Stimulated activated memory B cell treated with anti-CD40 and anti-IgM and Interleukin-4, amounts not matched to agents 10 μg/mL and 1 μg/mL and 100 μg/mL, for 72 hours (primary cell): ENCODE data around the gene FKBP1A.

Experiments used
- ATAC-seq: fragments of 150-1000 bp; cut with Tn5 transposase; 2 replicates; pipeline ENCODE4 v1.10.0; 2021
- H3K27ac Mint-ChIP-seq: one replicate; pipeline ENCODE4 v1.8.0; 2022; ENCODE audit warnings: mild to moderate bottlenecking, mixed read lengths
- H3K27me3 Mint-ChIP-seq: one replicate; pipeline ENCODE4 v1.8.0; 2022; ENCODE audit warnings: mixed read lengths
- H3K36me3 Mint-ChIP-seq: one replicate; pipeline ENCODE4 v1.8.0; 2022; ENCODE audit warnings: mixed read lengths
- H3K4me1 Mint-ChIP-seq: one replicate; pipeline ENCODE4 v1.8.0; 2022; ENCODE audit warnings: mixed read lengths
- H3K4me3 Mint-ChIP-seq: one replicate; pipeline ENCODE4 v1.8.0; 2022; ENCODE audit warnings: mild to moderate bottlenecking, moderate library complexity, mixed read lengths
- H3K9me3 Mint-ChIP-seq: one replicate; pipeline ENCODE4 v1.8.0; 2022; ENCODE audit warnings: mixed read lengths

FKBP1A gene

GRCh38 chr20:1381753-1382591 is 10.9 kb downstream of the FKBP1A start:
- ATAC-seq = no peak
- Mint-ChIP-seq H3K4me1 (peaks cover 83% of the 10 kb centered on the region), H3K4me3 (no peak overlapping the region), H3K36me3 (peaks cover 15% of the 10 kb centered on the region), H3K27ac (no peak overlapping the region), H3K9me3 (no peaks in the 10 kb centered on the region), H3K27me3 (no peaks in the 10 kb centered on the region)

DNA sequence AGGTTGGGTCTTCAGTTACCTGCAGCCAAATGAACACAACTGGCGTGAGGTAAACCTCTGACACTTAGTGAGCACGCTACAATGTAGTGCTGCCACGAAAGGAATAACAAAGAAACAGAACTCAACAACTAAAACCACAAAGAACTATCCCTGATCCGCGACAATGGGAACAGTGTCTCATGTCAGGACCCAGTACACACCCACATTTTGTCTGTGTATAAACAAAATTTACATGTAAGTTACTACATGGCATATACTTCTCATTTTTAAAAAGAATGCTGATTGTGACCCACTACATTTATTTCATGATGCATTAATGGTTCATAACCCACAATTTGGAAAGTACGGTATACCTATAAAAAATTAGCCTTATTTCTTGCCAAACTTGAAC is 14.1 kb downstream of the FKBP1A start:
- H3K36me3 Mint-ChIP-seq = peaks cover 15% of the 10 kb centered on the region

DNA sequence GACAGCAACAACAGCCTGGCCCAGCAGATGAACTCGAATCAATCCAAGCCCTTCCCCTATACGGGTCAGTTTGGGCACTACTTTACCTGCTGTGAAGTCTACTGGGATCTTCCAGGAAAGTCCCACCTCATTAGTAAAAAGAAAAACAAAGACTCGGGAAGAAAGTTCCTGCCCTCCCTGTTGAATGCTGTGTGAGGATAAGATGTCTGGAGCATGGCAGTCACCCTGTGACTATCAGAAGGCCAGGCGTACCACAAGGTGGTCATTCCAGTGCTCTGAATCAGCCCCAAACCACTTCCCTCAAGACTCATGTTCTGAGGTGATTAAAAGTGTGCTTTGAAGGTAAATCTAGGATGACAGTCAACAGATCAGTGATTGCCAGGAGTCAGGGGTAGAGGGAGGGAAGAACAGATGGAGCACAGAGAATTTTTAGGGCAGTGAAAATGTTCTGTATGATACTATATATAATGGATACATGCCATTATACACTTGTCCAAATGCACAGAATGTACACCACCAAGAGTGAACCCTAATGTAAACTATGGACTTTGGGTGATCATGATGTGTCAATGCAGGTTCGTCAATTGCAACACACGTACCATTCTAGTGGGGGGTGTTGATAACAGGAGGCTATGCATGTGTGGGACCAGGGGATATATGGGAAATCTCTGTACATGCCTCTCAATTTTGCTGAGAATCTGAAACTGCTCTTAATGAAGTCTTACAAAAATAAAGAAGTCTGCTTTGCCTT is 14.7 kb downstream of the FKBP1A start:
- no peak for ATAC-seq
- Mint-ChIP-seq H3K9me3 (no peaks in the 10 kb centered on the region), H3K27ac (peak overlapping the region; percentile 92), H3K27me3 (no peaks in the 10 kb centered on the region), H3K4me1 (peaks cover 83% of the 10 kb centered on the region), H3K36me3 (peaks cover 20% of the 10 kb centered on the region), H3K4me3 (peak overlapping the region; percentile 63)

More for the DNA sequence above, 14.1 kb downstream of the FKBP1A start:
- Mint-ChIP-seq H3K27me3 (no peaks in the 10 kb centered on the region), H3K9me3 (no peaks in the 10 kb centered on the region), H3K4me3 (no peak overlapping the region), H3K27ac (peak overlapping the region; percentile 92), H3K4me1 (peaks cover 79% of the 10 kb centered on the region)
- no peak for ATAC-seq

- Mint-ChIP-seq H3K36me3 (peaks cover 26% of the 10 kb centered on the region), H3K4me3 (peak overlapping the region; percentile 63), H3K27ac (peak overlapping the region; percentile 92), H3K27me3 (no peaks in the 10 kb centered on the region), H3K9me3 (no peaks in the 10 kb centered on the region), H3K4me1 (peaks cover 78% of the 10 kb centered on the region)
- ATAC-seq = peak; percentile 84
These were observed 15.4 kb downstream of the FKBP1A start for GRCh38 chr20:1377341-1377871.

DNA sequence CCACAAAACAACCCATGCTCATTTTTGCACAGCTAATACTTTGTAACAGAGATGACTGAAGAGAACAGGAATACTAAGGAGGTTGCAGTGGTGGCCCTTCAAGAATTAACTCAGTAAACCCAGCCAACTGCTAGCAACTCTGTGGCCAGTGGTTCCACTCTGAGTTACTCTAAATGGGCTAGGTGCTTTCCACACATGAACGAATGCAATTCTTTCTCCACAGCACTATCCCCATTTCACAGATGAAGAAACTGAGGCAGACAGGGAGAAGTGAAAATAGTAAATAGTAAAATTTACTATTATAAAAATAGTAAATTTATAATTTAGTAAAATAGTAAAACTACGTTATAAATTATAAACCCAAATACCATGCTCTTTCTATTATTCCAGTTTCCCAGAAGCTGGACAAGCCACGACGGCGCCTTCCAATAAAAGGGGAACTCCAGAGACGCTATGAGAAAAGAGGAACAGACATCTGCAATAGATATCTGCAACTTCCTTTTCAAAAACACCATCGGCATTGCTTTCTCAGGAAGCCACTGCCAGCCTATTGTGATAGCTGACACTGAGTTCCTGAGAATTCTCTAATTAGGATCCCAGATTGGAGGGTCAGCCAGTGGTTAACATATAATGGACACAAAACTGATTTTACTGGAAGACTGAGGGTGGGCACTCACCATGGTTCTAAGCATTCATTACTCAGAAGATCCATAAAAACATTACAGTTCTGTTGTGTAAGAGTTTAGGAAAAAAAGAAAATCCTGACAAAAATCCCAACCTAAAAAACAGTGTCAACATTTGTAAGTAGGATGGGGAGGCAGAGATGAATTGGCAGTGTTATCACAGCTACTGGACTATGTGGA is 16.2 kb downstream of the FKBP1A start:
- no peaks in the 10 kb centered on the region for H3K9me3 Mint-ChIP-seq
- H3K4me1 Mint-ChIP-seq = peaks cover 71% of the 10 kb centered on the region
- H3K36me3 Mint-ChIP-seq = peaks cover 30% of the 10 kb centered on the region
- H3K27me3 Mint-ChIP-seq = no peaks in the 10 kb centered on the region
- H3K27ac Mint-ChIP-seq = peak overlapping the region; percentile 92
- H3K4me3 Mint-ChIP-seq = peak overlapping the region; percentile 63
- peak; percentile 73 for ATAC-seq

GRCh38 chr20:1376007-1376406 is 16.8 kb downstream of the FKBP1A start:
- Mint-ChIP-seq H3K27me3 (no peaks in the 10 kb centered on the region), H3K9me3 (no peaks in the 10 kb centered on the region), H3K4me3 (peak overlapping the region; percentile 16), H3K4me1 (peaks cover 70% of the 10 kb centered on the region), H3K36me3 (peaks cover 35% of the 10 kb centered on the region), H3K27ac (peak overlapping the region; percentile 92)
- ATAC-seq = no peak

DNA sequence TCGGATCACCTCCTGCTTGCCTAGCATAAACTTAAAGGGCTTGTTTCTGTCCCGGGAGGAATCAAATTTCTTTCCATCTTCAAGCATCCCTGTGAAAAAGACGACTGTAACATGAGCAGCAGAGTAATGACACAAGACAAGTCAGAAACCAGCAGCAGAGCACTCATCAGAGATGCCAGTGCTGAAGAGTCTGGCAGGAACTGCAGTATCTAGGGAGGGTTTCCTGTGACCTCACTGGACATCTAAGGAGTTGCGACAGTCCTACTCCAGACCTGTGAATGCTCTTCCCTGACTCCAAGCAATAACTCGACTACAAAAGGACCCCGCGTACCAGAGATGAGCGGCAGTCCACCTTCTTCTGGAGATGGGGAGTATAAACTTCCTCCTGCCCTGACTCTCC is 17.3 kb downstream of the FKBP1A start:
- no peak for ATAC-seq
- no peaks in the 10 kb centered on the region for H3K9me3 Mint-ChIP-seq
- no peaks in the 10 kb centered on the region for H3K27me3 Mint-ChIP-seq
- H3K4me1 Mint-ChIP-seq = peaks cover 65% of the 10 kb centered on the region
- H3K27ac Mint-ChIP-seq = peak overlapping the region; percentile 92
- no peak overlapping the region for H3K4me3 Mint-ChIP-seq
- H3K36me3 Mint-ChIP-seq = peaks cover 35% of the 10 kb centered on the region

GRCh38 chr20:1374246-1374645 is 18.6 kb downstream of the FKBP1A start:
- peaks cover 52% of the 10 kb centered on the region for H3K4me1 Mint-ChIP-seq

DNA sequence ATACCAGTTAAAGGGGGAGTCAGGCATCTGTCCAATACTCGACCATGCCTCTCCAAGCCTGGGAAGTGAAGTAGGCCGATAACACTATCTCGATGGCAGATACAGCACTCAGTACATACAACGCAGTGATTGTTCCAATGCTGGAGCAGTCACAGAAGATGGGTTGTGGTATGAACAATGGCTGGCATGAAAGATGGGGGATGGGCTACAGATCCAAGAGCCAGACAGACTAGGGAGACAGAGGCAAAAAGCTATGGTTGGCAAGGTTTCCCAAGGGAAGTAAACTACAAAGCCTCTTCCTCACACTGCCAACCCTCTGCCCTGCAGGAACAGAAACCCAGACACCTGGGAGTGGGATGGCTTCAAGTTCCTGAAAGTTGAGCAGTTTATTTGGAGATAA is 19.2 kb downstream of the FKBP1A start:
- no peak for ATAC-seq
- Mint-ChIP-seq H3K27me3 (no peaks in the 10 kb centered on the region), H3K27ac (no peak overlapping the region), H3K4me3 (no peak overlapping the region), H3K9me3 (no peaks in the 10 kb centered on the region), H3K36me3 (peaks cover 46% of the 10 kb centered on the region), H3K4me1 (peaks cover 50% of the 10 kb centered on the region)

More at GRCh38 chr20:1374246-1374645, 18.6 kb downstream of the FKBP1A start:
- no peak for ATAC-seq
- no peaks in the 10 kb centered on the region for H3K27me3 Mint-ChIP-seq
- no peaks in the 10 kb centered on the region for H3K9me3 Mint-ChIP-seq
- no peak overlapping the region for H3K27ac Mint-ChIP-seq
- H3K4me3 Mint-ChIP-seq = no peak overlapping the region
- H3K36me3 Mint-ChIP-seq = peaks cover 41% of the 10 kb centered on the region

GRCh38 chr20:1373036-1373435 is 19.8 kb downstream of the FKBP1A start:
- no peaks in the 10 kb centered on the region for H3K9me3 Mint-ChIP-seq
- peaks cover 52% of the 10 kb centered on the region for H3K36me3 Mint-ChIP-seq
- no peak overlapping the region for H3K27ac Mint-ChIP-seq
- H3K4me3 Mint-ChIP-seq = no peak overlapping the region
- no peaks in the 10 kb centered on the region for H3K27me3 Mint-ChIP-seq
- no peak for ATAC-seq
- peaks cover 45% of the 10 kb centered on the region for H3K4me1 Mint-ChIP-seq

DNA sequence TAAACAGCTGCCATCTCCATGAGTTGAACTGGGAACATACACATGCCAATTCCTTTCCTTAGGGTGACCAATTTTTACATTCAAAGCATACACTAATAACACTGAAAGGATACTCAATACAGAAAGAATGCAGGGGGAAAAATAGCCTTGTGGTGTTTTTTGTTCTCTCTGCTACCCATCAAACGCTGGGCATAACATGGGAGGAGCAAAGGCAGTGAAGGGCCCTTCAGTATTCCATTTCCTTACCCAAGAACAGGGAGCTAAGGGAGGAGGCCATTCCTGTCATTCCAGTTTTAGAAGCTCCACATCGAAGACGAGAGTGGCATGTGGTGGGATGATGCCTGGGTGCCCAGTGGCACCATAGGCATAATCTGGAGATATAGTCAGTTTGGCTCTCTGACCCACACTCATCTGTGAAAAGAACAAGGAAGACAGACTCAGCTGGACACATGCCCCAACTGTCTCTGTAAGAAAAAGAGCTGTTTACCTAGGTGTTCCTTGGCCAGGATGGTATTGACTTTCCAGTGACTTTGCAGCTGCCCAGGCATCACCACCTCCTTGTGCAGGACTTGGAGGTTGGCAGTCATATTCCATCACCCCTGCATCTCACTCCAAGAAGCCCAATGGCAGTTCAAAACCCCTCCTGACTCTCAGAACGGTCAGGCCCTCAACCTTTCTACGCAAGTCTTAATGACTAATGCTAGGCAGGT is 20.9 kb downstream of the FKBP1A start:
- Mint-ChIP-seq H3K27ac (peak overlapping the region; percentile 27), H3K9me3 (no peaks in the 10 kb centered on the region), H3K4me1 (peaks cover 35% of the 10 kb centered on the region), H3K27me3 (no peaks in the 10 kb centered on the region), H3K36me3 (peaks cover 62% of the 10 kb centered on the region), H3K4me3 (no peak overlapping the region)
- no peak for ATAC-seq

- Mint-ChIP-seq H3K36me3 (peaks cover 66% of the 10 kb centered on the region), H3K27ac (peak overlapping the region; percentile 27), H3K4me1 (peaks cover 28% of the 10 kb centered on the region), H3K4me3 (no peak overlapping the region), H3K9me3 (no peaks in the 10 kb centered on the region), H3K27me3 (no peaks in the 10 kb centered on the region)
- no peak for ATAC-seq
These were observed 21.6 kb downstream of the FKBP1A start for GRCh38 chr20:1371202-1371782.

DNA sequence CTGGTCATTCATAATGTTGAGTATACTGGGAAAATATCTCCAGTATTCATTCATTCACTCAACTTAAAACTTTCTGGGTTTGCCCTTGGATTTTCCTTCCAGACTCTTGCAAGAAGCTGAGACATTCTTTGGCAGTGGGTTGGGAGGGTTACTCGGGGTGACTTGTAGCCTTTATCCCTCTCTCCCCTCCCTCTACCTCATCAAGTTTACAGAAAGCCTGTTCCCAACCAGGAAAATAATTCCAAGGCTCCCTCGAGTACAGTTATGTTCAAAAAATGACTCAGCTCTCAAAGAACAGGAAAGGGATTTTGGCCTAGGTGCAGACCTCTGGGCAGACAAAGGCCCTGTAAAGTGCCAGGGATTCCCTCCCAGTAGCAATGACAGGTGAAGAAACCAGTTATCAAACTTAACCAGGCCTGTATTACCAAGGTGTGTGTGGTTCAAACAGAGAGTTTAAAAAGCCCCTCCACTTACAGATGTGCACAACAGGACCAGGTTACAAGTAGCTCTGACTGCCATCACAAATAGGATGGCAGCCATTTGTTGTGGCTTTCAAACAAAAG is 22.2 kb downstream of the FKBP1A start:
- no peak for ATAC-seq
- Mint-ChIP-seq H3K4me3 (no peak overlapping the region), H3K27me3 (no peaks in the 10 kb centered on the region), H3K36me3 (peaks cover 62% of the 10 kb centered on the region), H3K9me3 (no peaks in the 10 kb centered on the region), H3K27ac (peak overlapping the region; percentile 27), H3K4me1 (peaks cover 22% of the 10 kb centered on the region)

DNA sequence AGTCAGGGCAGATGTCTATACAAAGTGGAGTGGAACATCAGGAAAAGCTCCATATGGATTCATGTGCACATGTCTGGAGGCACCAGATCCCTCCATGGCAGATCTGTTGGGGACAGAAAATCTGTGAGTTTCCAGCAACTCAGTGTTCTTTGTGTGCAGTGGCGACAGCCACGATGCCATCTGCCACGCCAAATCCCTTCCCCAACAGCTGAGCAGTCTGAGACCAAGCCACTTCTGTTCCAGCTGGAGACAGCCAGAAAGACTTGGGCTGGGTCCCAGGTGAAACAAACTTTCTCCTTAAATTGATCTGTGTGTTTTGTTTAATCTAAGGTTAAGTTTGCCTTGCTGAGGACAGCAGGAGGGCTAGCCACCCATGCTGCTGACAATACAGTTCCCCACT is 22.9 kb downstream of the FKBP1A start:
- H3K9me3 Mint-ChIP-seq = no peaks in the 10 kb centered on the region
- peaks cover 25% of the 10 kb centered on the region for H3K4me1 Mint-ChIP-seq
- no peak for ATAC-seq
- no peak overlapping the region for H3K4me3 Mint-ChIP-seq
- no peaks in the 10 kb centered on the region for H3K27me3 Mint-ChIP-seq
- H3K36me3 Mint-ChIP-seq = peaks cover 69% of the 10 kb centered on the region
- H3K27ac Mint-ChIP-seq = no peak overlapping the region
